Ramos (cell line): Measurements from ENCODE around the gene SMYD4.
"Not testable (repeated sequence)": the region's sequence is repeated elsewhere in the genome, so short reads cannot be mapped to it uniquely, and the experiment has no call there.

Source experiments
- in situ Hi-C: fragments of 300-500 bp; cut with MboI; formaldehyde crosslinking; loops from one replicate; pipeline ENCODE4 v1.14.3; 2022; ENCODE audit warnings: low sequenced_read_pairs; ENCODE audit not compliant: unreplicated experiment

The SMYD4 gene

GRCh38 chr17:1829592-1830257 lies at the start of gene SMYD4, which contains the start of gene RPA1:
Gene SMYD4 (minus strand): TSS chr17:1829902. CDS start chr17:1827994, 1,908 bp downstream.
Gene RPA1 (plus strand): TSS chr17:1830005. CDS start chr17:1830094, 89 bp downstream.
- in situ Hi-C loops: no loop called here

DNA sequence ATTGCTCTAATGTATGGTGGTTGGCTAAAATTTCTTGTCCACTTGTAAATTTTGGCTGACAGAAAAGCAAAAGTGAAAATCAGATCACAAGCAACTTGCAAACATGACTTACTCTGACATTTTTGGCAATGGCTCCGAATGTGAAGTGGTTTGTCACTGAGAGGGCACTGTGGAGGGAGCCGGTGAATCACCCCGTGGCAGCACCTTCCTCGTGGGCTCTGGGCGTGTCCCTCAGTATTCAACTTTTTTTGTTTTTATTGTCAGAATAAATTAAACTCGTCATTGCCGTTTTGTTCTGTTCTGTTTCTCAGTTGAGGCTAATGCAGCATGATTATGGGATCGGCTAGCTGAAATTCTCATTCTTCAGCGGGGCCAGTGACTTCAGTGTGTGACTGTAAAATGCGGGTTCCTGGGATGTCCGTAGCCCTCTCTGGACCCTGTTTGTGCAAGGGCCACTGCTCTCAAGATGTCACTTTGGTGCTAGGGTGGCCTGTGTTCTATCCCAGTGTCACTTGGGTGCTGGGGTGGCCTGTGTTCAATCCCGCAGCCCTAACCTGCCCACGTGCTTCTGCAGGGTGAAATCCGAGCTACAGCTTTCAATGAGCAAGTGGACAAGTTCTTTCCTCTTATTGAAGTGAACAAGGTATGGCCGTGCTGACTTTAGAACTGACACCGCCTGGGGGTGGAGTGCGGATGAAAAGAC lies 48.9 kb upstream of the SMYD4 start:
- in situ Hi-C loops: no loop called here

GRCh38 chr17:1875597-1875996 lies 45.9 kb upstream of the SMYD4 start:
- in situ Hi-C loops: no loop called here

DNA sequence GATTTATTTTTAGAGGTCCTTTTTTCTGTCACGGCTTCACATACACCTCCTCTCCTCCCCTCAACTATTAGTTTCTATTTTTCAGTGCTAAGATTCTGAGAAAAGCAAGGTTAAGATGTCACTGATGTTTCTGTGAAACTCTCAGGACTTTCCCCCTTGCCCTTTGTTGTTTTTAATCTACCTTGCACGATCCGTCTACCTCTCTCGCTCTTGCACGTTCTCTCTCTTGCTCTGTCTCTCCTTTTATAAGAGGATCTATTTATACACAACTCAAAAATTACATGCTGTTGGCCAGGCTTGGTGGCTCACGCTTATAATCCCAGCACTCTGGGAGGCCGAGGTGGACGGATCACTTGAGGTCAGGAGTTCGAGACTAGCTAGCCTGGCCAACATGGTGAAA lies 43.7 kb upstream of the SMYD4 start:
- in situ Hi-C loops: no loop called here

GRCh38 chr17:1872976-1873375 lies 43.3 kb upstream of the SMYD4 start:
- in situ Hi-C loops: no loop called here

DNA sequence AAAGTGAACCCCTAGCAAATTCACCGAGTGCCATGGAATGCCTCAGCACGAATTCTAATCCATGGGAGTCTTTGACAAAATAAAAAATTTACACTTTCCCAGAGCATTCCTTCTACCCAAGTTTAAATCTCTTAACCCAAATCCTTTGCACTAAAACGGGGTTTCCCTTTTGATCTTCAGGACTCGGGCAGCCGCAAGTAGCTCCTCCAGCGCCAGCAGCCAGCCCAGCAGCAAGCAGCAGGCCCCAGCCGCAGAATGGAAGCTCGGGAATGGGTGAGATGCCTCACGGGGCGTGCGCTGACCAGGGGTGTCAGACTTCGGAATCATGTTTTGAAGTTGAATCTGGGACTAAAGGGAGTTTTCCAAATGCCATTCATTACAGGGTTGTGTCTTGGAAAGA lies 42.6 kb upstream of the SMYD4 start:
- in situ Hi-C loops: no loop called here

GRCh38 chr17:1871756-1872155 lies 42.1 kb upstream of the SMYD4 start:
- in situ Hi-C loops: no loop called here

DNA sequence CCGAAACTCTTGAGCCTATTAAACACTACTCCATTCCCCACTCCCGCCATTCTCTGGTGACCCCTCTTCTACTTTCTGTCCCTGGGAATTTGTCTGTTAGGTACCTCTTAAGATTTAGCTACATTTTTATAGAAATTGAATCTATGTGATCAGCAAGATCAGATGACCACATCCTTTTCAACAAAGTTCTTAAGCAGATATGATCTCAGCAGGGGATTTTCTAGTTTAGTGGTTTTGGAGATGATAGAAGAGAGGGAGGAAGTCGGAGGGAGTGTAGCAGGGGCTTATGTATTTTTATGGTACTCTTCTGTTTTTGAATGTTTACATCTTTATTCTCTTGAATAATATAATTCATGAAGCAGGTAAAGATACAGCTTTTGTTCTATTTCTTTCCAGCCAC lies 40.9 kb upstream of the SMYD4 start:
- in situ Hi-C loops: no loop called here

DNA sequence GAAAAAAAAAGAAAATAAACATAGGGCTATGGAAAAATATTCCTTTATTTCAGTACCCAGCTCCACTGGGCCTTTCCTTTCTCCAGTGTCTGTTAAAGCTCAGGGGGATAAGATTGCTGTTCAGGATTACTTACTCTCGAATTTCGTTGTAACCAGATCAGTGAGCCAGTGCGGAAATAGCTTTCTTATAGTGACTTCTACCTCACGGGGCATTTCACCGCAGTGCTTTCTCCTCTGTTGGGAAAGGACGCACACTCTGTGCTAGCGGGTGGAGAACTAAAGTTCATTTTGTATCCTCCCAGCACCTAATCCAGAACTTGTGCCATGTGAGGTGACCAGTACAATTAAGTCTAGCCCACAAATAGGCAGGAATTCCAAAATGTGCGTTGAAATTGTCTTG lies 38.4 kb upstream of the SMYD4 start:
- in situ Hi-C loops: no loop called here

DNA sequence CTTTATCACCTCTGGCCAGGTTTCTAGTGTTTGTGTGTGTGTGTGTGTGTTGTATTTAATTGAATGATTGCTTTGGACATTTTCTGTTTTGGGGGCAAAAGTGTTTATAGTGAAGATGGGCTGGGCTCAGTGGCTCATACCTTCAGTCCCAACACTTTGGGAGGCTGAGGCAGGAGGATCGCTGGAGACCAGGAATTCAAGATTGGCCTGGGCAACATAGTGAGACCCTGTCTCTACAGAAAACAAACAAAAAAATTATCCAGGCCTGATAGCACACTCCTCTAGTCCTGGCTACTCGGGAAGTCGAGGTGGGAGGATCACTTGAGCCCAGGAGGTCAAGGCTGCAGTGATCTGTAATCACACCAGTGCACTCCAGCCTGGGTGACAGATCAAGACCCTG lies 37.6 kb upstream of the SMYD4 start:
- in situ Hi-C loops: no loop called here

DNA sequence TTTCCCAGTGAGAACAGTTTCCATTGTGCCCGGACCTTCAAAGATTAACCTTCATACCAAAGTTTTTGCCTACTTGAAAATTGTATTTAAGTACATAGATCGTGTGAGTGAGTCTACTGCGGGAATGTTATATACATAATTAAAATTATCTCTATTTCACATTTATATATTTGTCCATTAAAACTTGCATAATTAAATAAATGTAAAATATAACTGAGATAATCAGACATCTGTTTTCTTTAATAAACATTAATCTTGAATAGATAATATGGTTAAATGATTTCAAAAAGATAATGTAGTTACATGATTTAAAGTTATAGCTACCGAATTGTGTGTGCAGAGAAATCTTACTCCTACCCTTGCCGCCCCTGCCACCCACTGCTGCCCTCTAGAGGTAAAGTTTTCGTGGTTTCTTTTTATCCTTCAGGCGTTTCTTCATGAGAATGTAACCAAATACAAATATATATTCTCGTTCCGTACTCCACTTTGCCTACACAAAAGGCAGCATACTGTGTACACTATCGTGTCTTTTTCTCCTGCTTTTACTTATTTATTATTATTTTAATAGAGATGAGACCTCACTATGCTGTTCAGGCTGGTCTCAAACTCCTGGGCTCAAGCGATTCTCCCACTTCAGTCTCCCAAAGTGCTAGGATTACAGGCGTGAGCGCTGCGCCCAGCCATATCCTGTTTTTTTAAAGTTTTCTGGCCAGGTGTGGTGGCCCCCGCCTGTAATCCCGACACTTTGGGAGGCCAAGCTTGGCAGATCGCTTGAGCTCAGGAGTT lies 35.7 kb upstream of the SMYD4 start:
- in situ Hi-C loops: no loop called here

DNA sequence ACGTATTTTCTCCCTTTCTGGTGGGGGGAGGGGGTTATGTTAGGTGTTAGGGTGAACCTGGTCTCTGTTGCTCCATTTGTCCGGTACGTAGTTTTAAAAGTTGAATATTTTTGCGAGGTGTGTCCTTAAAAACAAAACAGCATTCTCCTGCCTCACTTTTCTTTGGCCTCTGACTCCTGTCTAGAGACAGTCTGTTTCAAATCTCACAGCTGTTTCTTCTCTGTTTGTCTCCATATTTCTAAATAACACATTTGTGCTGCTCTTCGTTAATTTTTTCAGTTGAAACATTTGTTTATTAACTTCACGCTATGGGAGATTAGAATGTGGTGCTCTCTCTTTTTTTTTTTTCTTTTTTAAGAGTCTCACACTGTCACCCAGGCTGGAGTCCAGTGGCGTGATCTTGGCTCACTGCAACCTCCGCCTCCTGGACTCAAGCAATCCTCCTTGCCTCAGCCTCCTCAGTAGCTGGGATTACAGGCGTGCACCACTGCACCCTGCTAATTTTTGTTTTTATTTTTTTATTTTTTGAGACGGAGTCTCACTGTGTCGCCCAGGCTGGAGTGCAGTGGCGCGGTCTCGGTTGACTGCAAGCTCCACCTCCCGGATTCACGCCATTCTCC lies 31.8 kb upstream of the SMYD4 start:
- in situ Hi-C loops: no loop called here

DNA sequence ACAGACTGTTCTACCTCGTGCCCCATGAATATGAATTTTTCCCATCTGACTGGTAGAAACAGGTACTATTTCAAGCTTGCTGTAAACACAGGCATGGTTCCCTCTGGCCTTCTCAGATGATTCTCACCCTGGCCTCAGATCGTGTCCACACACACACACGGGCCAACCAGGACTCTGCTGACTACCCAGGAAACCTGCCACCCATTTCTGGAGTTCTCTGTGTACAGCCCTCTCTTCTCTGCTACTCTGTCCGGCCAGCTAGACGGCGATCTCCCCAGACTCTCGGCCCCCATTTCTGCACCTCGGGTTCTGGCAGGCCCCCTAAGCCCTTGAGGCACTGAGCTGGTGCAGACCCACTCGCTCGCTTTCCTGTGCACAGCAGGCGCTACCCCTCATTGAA lies 31.3 kb upstream of the SMYD4 start:
- in situ Hi-C loops: no loop called here

GRCh38 chr17:1856462-1856861 lies 26.8 kb upstream of the SMYD4 start:
- in situ Hi-C loops: not testable (repeated sequence)

DNA sequence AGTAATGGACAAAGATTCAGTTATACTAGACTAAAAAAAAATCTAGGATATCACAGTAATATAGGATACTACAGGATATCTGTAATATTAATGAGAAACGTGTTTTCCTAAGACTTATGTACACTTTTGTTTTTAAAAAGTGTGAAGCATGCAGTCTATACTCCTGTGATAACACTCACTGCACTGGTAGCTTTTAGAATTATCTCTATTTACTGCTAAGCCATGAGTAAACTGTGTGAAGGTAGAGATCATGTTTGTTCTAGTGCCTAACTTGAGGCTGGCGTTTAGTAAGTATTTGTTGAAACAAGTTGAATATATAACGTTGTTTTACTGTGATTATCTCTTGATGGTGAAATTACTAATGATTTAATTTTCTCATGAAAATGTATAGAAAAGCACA lies 24.0 kb upstream of the SMYD4 start:
- in situ Hi-C loops: no loop called here

DNA sequence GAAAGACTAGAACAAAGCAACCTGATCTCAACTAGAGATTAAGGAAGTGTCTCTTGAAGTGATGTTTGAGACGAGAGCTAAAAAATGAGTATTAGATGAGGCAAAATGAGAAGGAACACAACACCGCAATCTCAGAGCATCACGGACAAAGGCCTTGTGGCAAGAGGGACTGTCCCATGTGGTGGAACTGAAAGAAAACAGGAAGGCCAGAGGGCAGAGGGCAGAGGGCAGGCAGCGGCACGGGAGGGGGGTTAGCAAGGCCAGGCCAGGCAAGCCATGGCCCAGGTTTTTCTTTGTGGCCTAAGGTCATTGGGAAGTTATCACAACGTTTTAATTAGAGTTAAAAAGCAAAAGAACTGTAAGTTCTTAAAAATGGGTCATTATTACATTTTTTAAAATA lies 22.6 kb upstream of the SMYD4 start:
- in situ Hi-C loops: no loop called here

GRCh38 chr17:1847191-1847590 lies 17.5 kb upstream of the SMYD4 start:
- in situ Hi-C loops: no loop called here

- in situ Hi-C loops: no loop called here
Observed at GRCh38 chr17:1843947-1844346, 14.2 kb upstream of the SMYD4 start.

DNA sequence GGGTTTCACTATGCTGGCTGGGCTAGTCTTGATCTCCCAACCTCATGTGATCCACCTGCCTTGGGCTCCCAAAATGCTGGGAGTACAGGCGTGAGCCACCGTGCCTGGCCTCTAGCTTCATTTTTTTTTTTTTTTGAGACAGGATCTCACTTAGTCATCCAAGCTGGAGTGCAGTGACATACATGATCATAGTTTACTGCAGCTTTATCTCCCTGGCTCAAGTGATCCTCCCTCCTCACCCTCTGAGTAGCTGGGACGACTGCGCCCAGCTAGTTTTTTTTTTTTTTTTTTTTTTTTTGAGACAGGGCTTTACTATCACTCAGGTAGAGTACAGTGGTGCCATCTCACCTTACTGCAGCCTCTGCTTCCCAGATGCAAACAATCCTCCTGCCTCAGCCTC lies 9.8 kb upstream of the SMYD4 start:
- in situ Hi-C loops: no loop called here

DNA sequence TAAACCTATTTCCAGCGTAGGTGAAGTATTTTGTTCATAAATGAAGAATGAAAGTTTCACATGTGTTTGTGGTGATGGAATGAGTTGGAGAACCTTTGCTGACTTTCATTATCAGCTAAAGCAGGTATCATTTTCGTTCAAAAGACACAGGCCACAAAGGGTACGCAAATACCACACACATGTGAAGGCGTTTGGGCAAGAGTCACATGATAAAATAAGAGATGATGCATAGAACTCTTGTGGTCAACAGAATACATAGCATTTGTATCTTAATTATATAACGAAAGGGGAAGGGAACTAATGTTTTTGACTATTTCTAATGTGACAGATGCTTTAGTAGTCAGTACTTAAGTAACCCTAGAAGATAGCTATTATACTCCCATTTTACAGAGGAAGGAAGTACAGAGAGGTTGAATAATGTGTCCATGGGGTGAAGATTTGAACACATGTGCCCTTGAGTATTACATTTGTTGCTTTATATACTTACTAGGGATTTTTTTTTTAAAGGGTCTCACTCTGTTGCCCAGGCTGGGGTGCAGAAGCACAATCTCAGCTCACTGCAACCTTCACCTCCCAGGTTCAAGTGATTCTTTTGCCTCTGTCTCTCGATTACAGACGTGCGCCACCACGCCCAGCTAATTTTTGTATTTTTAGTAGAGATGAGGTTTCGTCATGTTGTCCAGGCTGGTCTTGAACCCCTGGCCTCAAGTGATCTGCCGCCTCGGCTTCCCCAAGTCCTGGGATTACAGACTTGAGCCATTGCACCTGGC lies 4.9 kb upstream of the SMYD4 start:
- in situ Hi-C loops: no loop called here
